OCI-LY1 (cell line): ENCODE measurements around the gene WWP2.
"Not testable (repeated sequence)": the region's sequence is repeated elsewhere in the genome, so short reads cannot be mapped to it uniquely, and the experiment has no call there.

Experiments used
- EZH2 ChIP-seq: fragments of 200-600 bp; sonication (generic), shearing (Covaris generic); IDR thresholded peaks from 2 replicates; pipeline ENCODE4 v1.8.0; 2017; ENCODE audit warnings: borderline replicate concordance, mixed run types, mild to moderate bottlenecking, antibody characterized with exemption, low read length, moderate library complexity, mixed read lengths
- TF ChIP-seq, protein P1 (sequence below): fragments of 200-600 bp; sonication (generic), shearing (Covaris generic); IDR thresholded peaks from 2 replicates; pipeline ENCODE4 v1.5.1; 2017; ENCODE audit warnings: mild to moderate bottlenecking, antibody characterized with exemption, low read length, moderate library complexity, mixed read lengths

DNA sequence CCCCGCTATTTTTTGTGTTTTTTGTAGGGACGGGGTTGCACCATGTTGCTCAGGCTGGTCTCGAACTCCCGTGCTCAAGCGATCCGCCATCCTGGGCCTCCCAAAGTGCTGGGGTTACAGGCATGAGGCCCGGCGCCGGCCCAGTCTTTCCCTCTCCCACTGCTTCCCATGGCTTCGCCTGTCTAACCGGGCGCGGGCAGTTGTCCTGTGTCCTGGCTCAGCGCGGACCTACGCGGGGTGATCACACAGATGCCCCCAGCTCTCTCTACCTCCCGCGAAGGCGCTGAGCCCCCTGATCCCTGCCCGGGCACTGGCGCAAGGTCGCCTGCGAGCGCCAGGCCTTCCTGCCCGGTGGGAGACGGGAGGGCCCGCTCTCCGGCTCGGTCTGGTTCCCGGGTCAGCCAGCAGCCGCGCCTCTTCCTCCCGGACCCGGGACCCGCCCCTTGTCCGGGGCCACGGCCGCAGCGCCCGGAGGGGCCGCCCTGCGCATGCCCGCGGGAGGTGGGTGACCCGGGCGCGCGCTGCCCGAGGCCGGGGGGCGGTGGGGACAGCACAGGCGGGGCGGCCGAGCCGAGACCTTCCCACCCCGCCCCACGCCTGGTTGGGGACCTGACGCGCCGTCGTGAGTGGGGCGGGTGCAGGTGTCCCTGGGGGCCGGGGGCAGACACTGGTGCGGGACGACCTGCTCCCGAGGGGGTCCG, 203.0 kb downstream of the WWP2 start:
- TF ChIP-seq, protein P1, sequence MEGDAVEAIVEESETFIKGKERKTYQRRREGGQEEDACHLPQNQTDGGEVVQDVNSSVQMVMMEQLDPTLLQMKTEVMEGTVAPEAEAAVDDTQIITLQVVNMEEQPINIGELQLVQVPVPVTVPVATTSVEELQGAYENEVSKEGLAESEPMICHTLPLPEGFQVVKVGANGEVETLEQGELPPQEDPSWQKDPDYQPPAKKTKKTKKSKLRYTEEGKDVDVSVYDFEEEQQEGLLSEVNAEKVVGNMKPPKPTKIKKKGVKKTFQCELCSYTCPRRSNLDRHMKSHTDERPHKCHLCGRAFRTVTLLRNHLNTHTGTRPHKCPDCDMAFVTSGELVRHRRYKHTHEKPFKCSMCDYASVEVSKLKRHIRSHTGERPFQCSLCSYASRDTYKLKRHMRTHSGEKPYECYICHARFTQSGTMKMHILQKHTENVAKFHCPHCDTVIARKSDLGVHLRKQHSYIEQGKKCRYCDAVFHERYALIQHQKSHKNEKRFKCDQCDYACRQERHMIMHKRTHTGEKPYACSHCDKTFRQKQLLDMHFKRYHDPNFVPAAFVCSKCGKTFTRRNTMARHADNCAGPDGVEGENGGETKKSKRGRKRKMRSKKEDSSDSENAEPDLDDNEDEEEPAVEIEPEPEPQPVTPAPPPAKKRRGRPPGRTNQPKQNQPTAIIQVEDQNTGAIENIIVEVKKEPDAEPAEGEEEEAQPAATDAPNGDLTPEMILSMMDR, result not testable (repeated sequence)
- not testable (repeated sequence) for TF ChIP-seq EZH2
